IMR-90 (cell line): ENCODE data around the gene SRGAP2C.
"Not testable (repeated sequence)": the region's sequence is repeated elsewhere in the genome, so short reads cannot be mapped to it uniquely, and the experiment has no call there.

ENCODE experiments used
- CEBPB ChIP-seq: IDR thresholded peaks from 2 replicates; pipeline ENCODE4 v1.6.1; 2012; ENCODE audit warnings: low read depth, low read length, improper control_type of control experiment
- CTCF ChIP-seq: conservative IDR thresholded peaks from 2 replicates; pipeline ENCODE4 v1.5.1; 2012; ENCODE audit warnings: mild to moderate bottlenecking, low read depth, low read length, improper control_type of control experiment
- MXI1 ChIP-seq: IDR thresholded peaks from 2 replicates; pipeline ENCODE4 v1.6.1; 2012; ENCODE audit warnings: low read depth, mild to moderate bottlenecking, low read length, moderate library complexity, borderline replicate concordance
- POLR2A ChIP-seq: IDR thresholded peaks from 2 replicates; pipeline ENCODE4 v1.6.1; 2012; ENCODE audit warnings: mild to moderate bottlenecking, low read depth, low read length

DNA sequence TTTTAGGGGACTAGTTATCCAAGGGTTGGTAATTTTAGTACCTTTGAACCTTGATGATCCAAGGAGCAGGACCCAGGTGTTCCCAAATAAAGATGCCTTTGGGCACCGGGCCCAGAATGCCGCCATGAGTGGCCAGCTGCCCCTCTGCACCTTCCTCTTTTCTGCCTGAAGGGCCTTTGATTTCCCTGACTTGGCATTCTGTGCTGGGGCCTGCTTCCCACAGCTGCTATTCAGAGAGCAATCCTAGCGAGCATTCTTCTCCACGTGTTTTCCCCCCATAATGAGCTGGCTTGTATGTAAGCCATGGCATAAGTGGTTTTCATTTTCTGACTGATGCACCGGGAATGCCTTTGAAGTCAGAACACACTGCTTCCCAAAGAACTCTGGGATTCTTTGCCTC lies 184.1 kb downstream of the SRGAP2C start:
- TF ChIP-seq POLR2A, CTCF, CEBPB, MXI1: not testable (repeated sequence)
